ENCODE data around the gene ARFIP1. TPM values are rescaled to one million over a fixed set of nuclear protein-coding genes. Genes with fewer than 3 reads are reported as not detected.

ARFIP1 gene
- total RNA-seq, 4 donors from 2014 or later: 24.3 to 38.3 (median 27.0) TPM

- Histone ChIP-seq H3K27me3 (no peaks in the 10 kb centered on the region), H3K4me3 (no peak overlapping the region), H3K4me1 (no peaks in the 10 kb centered on the region), H3K27ac (no peak overlapping the region), H3K36me3 (no peaks in the 10 kb centered on the region), H3K9me3 (no peaks in the 10 kb centered on the region)
- 3% methylated on average over 2 of the region's 2 CpGs for WGBS
- DNase-seq (ENCODE audit: low spot score in 2 of 2): no peak
- TF ChIP-seq POLR2A (IDR thresholded peaks at IDR 0.05) (no peak), CTCF (IDR thresholded peaks at IDR 0.05) (peak; percentile 42 to 56)
Measured at GRCh38 chr4:152735396-152735859, 44.3 kb upstream of the ARFIP1 start.

GRCh38 chr4:152735906-152736305, 43.8 kb upstream of the ARFIP1 start:
- TF ChIP-seq POLR2A (IDR thresholded peaks at IDR 0.05): no peak
- no peak for TF ChIP-seq EP300 (IDR thresholded peaks at IDR 0.05)
- no peak for TF ChIP-seq CTCF (IDR thresholded peaks at IDR 0.05)
- no peaks in the 10 kb centered on the region for H3K4me1 ChIP-seq
- WGBS: 79% methylated on average over 3 of the region's 3 CpGs
- H3K36me3 ChIP-seq: no peaks in the 10 kb centered on the region
- no peaks in the 10 kb centered on the region for H3K9me3 ChIP-seq
- DNase-seq (ENCODE audit: low spot score in 2 of 2): no peak
- H3K27ac ChIP-seq: no peak overlapping the region
- H3K4me3 ChIP-seq: no peak overlapping the region
- H3K27me3 ChIP-seq: no peaks in the 10 kb centered on the region

GRCh38 chr4:152738827-152739226, 40.9 kb upstream of the ARFIP1 start:
- DNase-seq (ENCODE audit: low spot score in 2 of 2): no peak
- Histone ChIP-seq H3K9me3 (no peaks in the 10 kb centered on the region), H3K36me3 (no peaks in the 10 kb centered on the region), H3K4me3 (no peak overlapping the region), H3K27me3 (no peaks in the 10 kb centered on the region), H3K4me1 (no peaks in the 10 kb centered on the region), H3K27ac (no peak overlapping the region)
- TF ChIP-seq POLR2A (IDR thresholded peaks at IDR 0.05) (no peak), POLR2AphosphoS5 (IDR thresholded peaks at IDR 0.05) (no peak), CTCF (IDR thresholded peaks at IDR 0.05) (no peak), EP300 (IDR thresholded peaks at IDR 0.05) (no peak)
- 56% methylated on average over 3 of the region's 3 CpGs for WGBS

GRCh38 chr4:152747444-152747843, 32.3 kb upstream of the ARFIP1 start:
- TF ChIP-seq EP300 (IDR thresholded peaks at IDR 0.05) (no peak), CTCF (IDR thresholded peaks at IDR 0.05) (no peak), POLR2AphosphoS5 (IDR thresholded peaks at IDR 0.05) (no peak), POLR2A (IDR thresholded peaks at IDR 0.05) (no peak)

GRCh38 chr4:152748619-152749018, 31.1 kb upstream of the ARFIP1 start:
- DNase-seq (ENCODE audit: low spot score in 2 of 2): no peak
- Histone ChIP-seq H3K4me3 (no peak overlapping the region), H3K4me1 (no peaks in the 10 kb centered on the region), H3K27me3 (peaks cover 3% of the 10 kb centered on the region), H3K9me3 (no peaks in the 10 kb centered on the region), H3K27ac (no peak overlapping the region), H3K36me3 (no peaks in the 10 kb centered on the region)
- TF ChIP-seq POLR2AphosphoS5 (IDR thresholded peaks at IDR 0.05) (no peak), EP300 (IDR thresholded peaks at IDR 0.05) (no peak), CTCF (IDR thresholded peaks at IDR 0.05) (no peak), POLR2A (IDR thresholded peaks at IDR 0.05) (no peak)
- 94% methylated on average over 9 of the region's 9 CpGs for WGBS

More at GRCh38 chr4:152747444-152747843, 32.3 kb upstream of the ARFIP1 start:
- peaks cover 3% of the 10 kb centered on the region for H3K27me3 ChIP-seq
- 49% methylated on average over 2 of the region's 2 CpGs for WGBS
- no peak overlapping the region for H3K4me3 ChIP-seq
- H3K36me3 ChIP-seq: no peaks in the 10 kb centered on the region
- H3K9me3 ChIP-seq: no peaks in the 10 kb centered on the region
- no peak for DNase-seq (ENCODE audit: low spot score in 2 of 2)
- H3K27ac ChIP-seq: no peak overlapping the region
- H3K4me1 ChIP-seq: no peaks in the 10 kb centered on the region
